A549 (cell line): ENCODE measurements around the gene PDE4D.

ENCODE experiments used
- EP300 ChIP-seq, 2 experiments: fragments of >200 bp; sonication (Bioruptor Twin); formaldehyde crosslinking; IDR thresholded peaks; 2 replicates in 1 of 2; 3 replicates in 1 of 2; pipeline ENCODE4 v1.6.1; 2016 to 2017
- JUN ChIP-seq, 2 experiments: fragments of >200 bp; sonication (Bioruptor Twin); formaldehyde crosslinking; IDR thresholded peaks; 2 replicates in 1 of 2; 3 replicates in 1 of 2; pipeline ENCODE4 v1.6.1; 2016 to 2017
- PBX3 ChIP-seq: IDR thresholded peaks from 2 replicates; pipeline ENCODE4 v1.6.1; 2012
- RFX5 ChIP-seq: fragments of 450-650 bp; IDR thresholded peaks from 2 replicates; pipeline ENCODE4 v1.7.1; 2014; ENCODE audit warnings: antibody characterized with exemption, mild to moderate bottlenecking, moderate library complexity
- TF ChIP-seq, protein P1 (sequence below): fragments of >200 bp; sonication (Bioruptor Twin); formaldehyde crosslinking; IDR thresholded peaks from 3 replicates; pipeline ENCODE4 v1.5.1; 2016

DNA sequence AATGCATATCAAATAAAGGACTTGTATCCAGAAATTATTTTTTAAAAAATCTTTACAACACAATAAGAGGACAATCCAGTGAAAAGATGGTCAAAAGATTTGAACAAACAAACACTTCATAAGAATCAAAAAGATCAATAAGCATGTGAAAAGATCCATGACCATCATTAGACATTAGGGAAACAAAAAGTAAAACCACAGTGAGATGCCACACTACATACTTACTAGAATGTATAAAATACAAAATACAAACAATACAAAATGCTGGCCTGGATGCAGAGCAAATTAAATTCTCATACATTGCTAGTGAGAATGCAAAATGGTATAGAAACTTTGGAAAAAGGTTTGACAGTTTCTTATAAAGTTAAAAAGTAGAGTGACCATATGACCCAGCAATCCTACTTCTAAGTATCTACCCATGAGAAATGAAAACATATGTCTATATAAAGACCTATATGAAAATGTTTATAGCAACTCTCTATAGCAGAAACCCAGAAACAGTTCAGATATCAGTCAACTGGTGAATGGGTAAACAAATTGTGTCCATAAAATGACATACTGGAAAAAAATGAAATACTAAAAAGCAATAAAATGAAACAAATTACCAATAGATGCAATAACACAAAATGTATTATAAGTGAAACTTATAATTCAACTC lies 884.6 kb downstream of the PDE4D start:
- TF ChIP-seq, protein P1, sequence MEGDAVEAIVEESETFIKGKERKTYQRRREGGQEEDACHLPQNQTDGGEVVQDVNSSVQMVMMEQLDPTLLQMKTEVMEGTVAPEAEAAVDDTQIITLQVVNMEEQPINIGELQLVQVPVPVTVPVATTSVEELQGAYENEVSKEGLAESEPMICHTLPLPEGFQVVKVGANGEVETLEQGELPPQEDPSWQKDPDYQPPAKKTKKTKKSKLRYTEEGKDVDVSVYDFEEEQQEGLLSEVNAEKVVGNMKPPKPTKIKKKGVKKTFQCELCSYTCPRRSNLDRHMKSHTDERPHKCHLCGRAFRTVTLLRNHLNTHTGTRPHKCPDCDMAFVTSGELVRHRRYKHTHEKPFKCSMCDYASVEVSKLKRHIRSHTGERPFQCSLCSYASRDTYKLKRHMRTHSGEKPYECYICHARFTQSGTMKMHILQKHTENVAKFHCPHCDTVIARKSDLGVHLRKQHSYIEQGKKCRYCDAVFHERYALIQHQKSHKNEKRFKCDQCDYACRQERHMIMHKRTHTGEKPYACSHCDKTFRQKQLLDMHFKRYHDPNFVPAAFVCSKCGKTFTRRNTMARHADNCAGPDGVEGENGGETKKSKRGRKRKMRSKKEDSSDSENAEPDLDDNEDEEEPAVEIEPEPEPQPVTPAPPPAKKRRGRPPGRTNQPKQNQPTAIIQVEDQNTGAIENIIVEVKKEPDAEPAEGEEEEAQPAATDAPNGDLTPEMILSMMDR: no peak
- TF ChIP-seq EP300 (IDR thresholded peaks at IDR 0.05) (no peak), JUN (IDR thresholded peaks at IDR 0.05) (no peak), PBX3 (no peak), RFX5 (no peak)
